HG02642 (cell line): Measurements from ENCODE around the gene HLX.

Experiments
- ATAC-seq: cut with Tn5 transposase; IDR thresholded peaks from one replicate; pipeline ENCODE4 v1.9.1; 2021; ENCODE audit warnings: mild to moderate bottlenecking; ENCODE audit not compliant: unreplicated experiment, poor library complexity

The HLX gene

GRCh38 chr1:220920967-220921366 is 41.7 kb downstream of the HLX start:
- ATAC-seq: no peak

GRCh38 chr1:220921498-220921897 is 42.3 kb downstream of the HLX start:
- no peak for ATAC-seq

- ATAC-seq: no peak
These were observed 42.9 kb downstream of the HLX start for GRCh38 chr1:220921971-220922635.

- ATAC-seq: no peak
These were observed 43.7 kb downstream of the HLX start for GRCh38 chr1:220922951-220923350.

- ATAC-seq: no peak
These were observed 45.2 kb downstream of the HLX start for GRCh38 chr1:220924331-220924970.

- no peak for ATAC-seq
These were observed 46.5 kb downstream of the HLX start for GRCh38 chr1:220925707-220926106.

- no peak for ATAC-seq
These were observed 46.9 kb downstream of the HLX start for GRCh38 chr1:220926146-220926545.

- no peak for ATAC-seq
These were observed 48.2 kb downstream of the HLX start for GRCh38 chr1:220927442-220927841.

- no peak for ATAC-seq
These were observed 49.1 kb downstream of the HLX start for GRCh38 chr1:220928320-220928719.

GRCh38 chr1:220928725-220929300 is 49.6 kb downstream of the HLX start:
- no peak for ATAC-seq

- no peak for ATAC-seq
These were observed 50.1 kb downstream of the HLX start for GRCh38 chr1:220929304-220929703.
